Measurements from ENCODE around the gene TPTE.
"Not testable (repeated sequence)": the region's sequence is repeated elsewhere in the genome, so short reads cannot be mapped to it uniquely, and the experiment has no call there.

The TPTE gene

DNA sequence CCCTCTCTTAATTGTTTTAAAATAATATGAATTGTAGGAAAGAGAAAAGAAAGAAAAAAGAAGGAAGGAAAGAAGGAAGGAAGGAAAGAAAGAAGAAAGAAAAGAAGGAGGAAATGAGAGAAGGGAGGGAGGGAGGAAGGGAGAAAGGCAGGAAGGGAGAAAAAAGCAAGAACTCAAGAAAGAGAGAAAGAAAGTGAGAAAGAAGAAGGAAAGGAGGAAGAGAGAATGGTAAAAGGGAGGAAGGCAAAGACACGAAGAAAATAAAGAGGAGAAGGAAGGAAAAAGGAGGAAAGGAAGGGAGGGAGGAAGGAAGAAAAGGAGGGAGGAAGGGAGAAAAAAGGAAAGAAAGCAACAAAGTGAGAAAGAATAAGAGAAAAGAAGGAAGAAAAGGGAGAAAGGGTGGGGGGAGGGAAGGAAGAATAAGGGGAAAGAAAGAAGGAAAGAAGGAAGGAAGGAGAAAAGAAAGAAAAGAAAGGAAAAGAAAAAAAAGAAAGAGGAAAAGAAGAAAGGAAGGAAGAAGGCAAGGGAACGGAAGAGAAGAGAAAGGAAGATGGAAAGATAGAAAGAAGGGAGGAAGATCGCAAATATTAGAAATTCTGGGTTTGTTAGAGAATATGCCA, 95.9 kb downstream of the TPTE start:
- DNase-seq (ENCODE audit: low read depth, low spot score), result not testable (repeated sequence)

DNA sequence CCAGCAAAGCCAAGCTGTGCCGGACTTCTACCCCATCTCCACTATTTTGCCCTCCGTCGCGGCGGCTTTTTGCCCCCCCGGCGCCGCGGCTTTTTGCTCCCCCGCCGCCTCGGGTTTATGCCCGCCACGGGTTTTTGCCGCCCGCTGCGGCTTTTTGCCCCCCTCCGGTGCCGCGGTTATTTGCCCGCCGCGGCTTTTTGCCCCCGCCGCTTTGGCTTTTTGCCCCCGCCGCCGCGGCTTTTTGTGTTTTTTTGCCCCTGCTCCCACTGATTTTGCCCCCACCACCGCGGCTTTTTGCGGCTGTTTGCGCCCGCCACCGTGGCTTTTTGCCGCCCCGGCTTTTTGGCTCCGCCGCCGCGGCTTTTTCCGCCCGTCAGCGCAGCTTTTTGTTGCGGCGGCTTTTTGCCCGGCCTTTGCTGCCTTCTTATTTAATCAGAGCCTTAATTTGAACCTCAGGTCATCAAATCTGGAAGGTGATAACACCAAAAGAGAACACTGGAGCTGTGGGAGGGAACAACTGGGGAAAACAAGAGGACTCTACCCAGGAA, 106.0 kb downstream of the TPTE start:
- DNase-seq (ENCODE audit: low read depth, low spot score), result no peak

DNA sequence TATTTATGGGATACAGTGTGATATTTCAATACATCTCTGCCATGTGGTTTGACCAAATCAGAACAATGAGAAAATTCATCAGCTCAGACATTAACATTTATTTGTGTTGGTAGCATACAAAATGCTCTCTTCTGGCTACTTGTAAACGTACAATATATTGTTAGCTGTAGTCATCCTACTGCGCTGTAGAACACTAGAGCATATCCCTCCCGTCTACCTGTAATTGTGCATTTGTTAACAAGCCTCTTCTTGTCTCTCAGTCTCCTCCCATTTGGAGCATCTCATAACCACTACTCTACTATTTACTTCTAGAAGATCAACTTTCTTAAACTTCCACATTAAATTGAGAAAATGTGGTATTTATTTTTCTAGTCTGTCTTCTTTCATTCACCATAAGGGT, 107.9 kb downstream of the TPTE start:
- not testable (repeated sequence) for DNase-seq (ENCODE audit: low read depth, low spot score)

DNA sequence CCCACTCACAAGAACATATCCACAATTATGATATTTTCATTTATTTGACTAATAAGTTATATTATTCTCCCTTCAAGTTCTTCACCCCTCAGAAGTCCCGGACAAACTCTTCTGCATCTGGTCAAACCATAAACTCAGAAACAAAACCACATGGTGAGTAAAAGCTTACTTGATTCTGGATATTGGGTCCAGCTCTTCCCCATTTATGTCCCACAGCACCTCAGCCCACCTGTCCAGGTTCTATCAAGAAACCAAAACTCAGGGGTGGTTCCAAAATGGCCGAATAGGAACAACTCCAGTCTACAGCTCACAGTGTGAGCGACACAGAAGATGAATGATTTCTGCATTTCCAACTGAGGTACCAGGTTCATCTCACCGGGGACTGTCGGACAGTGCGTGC, 109.4 kb downstream of the TPTE start:
- not testable (repeated sequence) for DNase-seq (ENCODE audit: low read depth, low spot score)

DNA sequence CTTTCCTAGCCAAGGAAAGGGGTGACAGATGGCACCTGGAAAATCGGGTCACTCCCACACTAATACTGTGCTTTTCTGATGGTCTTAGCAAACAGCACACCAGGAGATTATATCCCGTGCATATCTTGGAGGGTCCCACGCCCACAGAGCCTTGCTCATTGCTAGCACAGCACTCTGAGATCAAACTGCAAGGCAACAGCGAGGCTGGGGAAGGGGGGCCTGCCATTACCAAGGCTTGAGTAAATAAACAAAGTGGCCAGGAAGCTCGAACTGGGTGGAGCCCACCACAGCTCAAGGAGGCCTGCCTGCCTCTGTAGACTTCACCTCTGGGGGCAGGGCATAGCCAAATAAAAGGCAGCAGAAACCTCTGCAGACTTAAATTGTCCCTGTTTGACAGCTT, 109.9 kb downstream of the TPTE start:
- DNase-seq (ENCODE audit: low read depth, low spot score), result not testable (repeated sequence)

DNA sequence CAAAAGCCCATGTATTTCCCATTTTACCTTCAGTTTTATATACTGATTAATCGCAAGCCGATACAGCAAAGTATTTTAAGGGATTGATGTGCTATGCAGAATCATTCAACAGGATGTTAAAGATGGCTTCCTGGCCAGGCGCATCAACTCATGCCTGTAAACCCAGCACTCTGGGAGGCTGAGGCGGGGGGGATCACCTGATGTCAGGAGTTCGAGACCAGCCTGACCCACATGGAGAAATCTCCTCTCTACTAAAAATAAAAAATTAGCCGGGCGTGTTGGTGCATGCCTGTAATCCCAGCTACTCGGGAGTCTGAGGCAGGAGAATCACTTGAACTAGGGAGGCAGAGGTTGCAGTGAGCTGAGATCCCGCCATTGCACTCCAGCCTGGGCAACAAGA, 116.8 kb downstream of the TPTE start:
- DNase-seq (ENCODE audit: low read depth, low spot score), result not testable (repeated sequence)

DNA sequence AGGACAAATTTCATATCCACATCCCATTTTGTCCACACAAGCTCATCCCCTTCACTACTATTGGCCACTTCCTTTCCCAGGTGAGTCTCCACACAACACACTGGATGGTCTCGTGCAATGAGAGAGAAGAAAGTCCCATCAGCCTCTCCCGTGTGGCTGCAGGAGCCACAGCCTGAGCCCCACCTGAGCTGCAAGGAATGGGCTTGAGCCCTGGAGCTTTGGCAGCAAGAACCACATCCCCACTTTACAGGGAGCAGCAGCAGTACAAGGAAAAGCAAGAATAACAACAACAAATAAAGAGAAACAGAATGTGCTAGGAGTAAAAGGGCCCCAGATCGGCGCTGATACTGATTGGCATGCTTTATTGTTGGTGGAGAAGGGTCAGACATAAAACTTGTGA, 117.7 kb downstream of the TPTE start:
- DNase-seq (ENCODE audit: low read depth, low spot score), result no peak

DNA sequence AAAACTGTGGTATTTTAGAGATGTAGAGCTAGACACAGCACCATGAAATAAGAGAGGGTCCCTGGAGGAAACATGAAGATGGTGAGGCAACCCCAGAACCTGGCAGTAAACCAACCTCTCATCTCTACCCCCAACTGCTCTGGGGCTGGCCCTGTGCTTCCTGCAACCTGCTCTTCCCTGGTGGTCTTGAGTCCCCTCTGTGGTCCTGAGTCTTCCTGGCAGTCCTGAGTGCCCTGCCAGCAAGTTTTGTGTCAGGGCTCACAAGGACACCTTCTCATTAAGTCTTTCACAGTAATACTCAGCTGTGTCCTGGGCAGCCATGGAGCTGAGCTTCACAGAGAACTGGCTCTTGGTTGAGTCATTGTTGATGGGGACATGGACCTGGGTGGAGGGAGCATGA, 118.4 kb downstream of the TPTE start:
- not testable (repeated sequence) for DNase-seq (ENCODE audit: low read depth, low spot score)

DNA sequence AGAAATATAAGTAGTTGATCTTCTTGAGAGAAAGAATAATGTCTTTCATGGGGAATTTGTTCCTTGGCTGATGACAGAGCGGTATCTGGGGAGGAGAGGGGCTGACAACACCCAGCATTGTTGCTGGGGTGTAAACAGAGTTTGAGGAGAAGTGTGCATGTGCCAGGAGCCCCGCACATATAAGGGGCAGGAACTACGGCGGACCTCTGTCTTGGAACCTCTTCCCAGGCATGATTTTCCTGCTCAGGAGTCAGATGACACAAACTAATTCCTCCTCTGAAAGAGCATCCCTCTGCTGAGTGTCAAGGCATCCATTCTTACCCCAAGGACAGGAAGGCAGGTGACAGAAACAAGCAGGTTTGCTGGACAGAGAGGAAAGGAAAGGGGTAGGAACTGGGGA, 119.1 kb downstream of the TPTE start:
- no peak for DNase-seq (ENCODE audit: low read depth, low spot score)

DNA sequence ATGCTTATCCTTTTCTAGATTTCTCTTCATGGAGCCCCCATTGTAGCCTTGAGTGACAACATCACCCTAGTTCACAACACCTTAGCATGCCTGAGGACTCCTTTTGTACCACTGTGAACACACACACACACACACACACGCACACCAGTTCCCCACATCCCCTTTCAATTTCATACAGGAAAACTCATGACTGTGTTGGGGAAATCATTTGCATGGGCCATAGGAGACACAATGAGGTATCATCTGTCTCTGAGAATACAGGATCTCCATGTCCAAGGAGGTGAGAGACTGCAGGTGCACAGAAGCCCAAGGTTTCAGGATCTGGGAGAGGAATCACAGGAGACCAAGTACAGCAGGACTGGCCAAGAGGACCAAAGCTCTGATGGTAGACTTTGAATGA, 119.7 kb downstream of the TPTE start:
- no peak for DNase-seq (ENCODE audit: low read depth, low spot score)

DNA sequence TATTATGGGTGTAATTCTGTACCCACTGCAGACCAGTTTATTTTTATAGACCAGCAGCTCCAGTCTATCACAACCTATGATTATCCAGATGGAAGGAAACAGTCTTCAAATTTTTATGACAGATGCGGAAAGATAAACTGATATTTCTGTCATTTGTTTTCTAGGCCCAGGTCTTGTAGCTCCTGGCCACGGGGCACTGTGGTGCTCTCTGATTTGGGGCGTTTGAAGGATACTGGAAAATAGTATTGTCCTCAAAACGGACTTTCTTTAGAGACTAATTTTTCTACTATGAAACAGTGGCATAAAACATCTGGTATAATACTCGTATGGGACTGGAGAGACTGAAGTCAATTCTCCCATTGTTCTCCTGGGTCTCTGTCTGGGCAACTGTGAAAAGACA, 124.3 kb downstream of the TPTE start:
- not testable (repeated sequence) for DNase-seq (ENCODE audit: low read depth, low spot score)

DNA sequence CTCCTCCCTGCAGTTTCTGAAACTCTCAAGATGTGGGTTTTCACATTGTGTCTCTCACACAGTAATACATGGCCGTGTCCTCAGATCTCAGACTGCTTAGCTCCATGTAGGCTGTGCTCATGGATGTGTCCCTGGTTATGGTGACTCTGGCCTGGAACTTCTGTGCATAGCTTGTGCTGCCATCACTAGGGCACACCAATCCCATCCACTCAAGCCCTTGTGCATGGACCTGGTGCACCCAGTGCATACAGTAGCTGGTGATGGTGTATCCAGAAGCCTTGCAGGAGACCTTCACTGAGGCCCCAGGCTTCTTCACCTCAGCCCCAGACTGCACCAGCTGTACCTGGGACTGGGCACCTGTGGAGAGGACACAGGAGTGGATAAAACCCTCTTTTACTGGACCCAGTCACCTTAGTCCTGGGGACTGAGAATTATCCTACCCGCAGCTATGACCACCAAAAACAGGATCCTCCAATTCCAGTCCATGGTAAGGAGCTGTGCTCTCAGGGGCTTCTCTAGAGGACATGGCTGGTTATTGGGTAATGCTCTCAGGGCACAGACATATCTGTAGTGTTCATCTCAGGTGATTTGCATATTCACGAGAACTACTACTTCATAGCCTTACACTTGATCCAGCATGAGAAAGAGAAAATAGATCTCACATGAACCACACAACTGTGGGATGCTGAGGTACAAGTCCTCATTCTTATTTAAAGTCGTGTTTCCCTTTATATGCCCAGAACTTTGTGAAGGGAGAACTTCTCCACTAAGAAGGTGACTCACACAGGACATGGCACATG, 128.2 kb downstream of the TPTE start:
- DNase-seq (ENCODE audit: low read depth, low spot score), result not testable (repeated sequence)

DNA sequence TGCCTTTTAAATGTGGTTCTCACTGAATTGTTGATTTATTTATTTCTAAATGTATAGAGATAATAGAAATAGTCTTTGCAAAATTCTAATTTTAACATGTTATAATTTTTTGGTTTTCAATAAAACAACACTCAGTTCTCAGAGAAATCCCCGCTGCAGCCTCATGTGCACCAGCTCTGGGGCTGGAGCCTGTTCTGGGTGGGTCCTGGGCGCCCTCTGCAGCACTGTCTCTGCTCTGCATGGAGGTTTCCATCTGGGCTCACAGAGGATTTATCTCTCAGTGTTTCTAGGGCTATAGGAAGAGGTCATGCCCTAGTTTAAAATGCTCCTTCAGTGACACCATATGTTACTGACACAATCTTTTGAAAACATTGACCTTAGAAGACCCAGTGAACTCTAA, 128.9 kb downstream of the TPTE start:
- DNase-seq (ENCODE audit: low read depth, low spot score), result not testable (repeated sequence)

All from activated CD4-positive, CD25-positive, alpha-beta regulatory T cell treated with anti-CD3 and anti-CD28 coated beads, Interleukin-2, amount 50 U/mL, for 16 hours (primary cell).